ENCODE measurements around the gene ZNF541. TPM values are rescaled to one million over a fixed set of nuclear protein-coding genes. Genes with fewer than 3 reads are reported as not detected.

ZNF541 gene
- total RNA-seq, 4 donors from 2014 or later: 0.16 TPM; not detected in 3

- in situ Hi-C loops (cut with MboI; ENCODE audit: low pct_ligation_motif_present in 1 of 4, low pct_unique_long_range_greater_than_20kb in 1 of 4, low sequenced_read_pairs in 3 of 4): no loop called here
- H3K9me3 ChIP-seq: no peaks in the 10 kb centered on the region
- intact Hi-C loops (cut with DNase I; ENCODE audit: low total_unique reads): no loop called here
- H3K4me1 ChIP-seq: peaks cover 24 to 53% (median 35%) of the 10 kb centered on the region in 4 donors
- no peak overlapping the region for H3K27ac ChIP-seq
- no peaks in the 10 kb centered on the region for H3K36me3 ChIP-seq
- no peaks in the 10 kb centered on the region for H3K27me3 ChIP-seq
- 77% methylated on average over 7 of the region's 7 CpGs; no CpG with 5 or more reads in 1 of the 2 donors for WGBS, 2 donors (ENCODE audit: low coverage in 1 of 2)
- TF ChIP-seq POLR2A (IDR thresholded peaks at IDR 0.05) (no peak), CTCF (IDR thresholded peaks at IDR 0.05) (no peak), POLR2AphosphoS5 (IDR thresholded peaks at IDR 0.05) (no peak), EP300 (IDR thresholded peaks at IDR 0.05; ENCODE audit: low read depth) (no peak)
- no peak for DNase-seq
- no peak overlapping the region for H3K4me3 ChIP-seq
These were observed 42.3 kb upstream of the ZNF541 start for GRCh38 chr19:47615230-47615629.

GRCh38 chr19:47614559-47614958 is 41.6 kb upstream of the ZNF541 start:
- peaks cover 24 to 51% (median 33%) of the 10 kb centered on the region in 4 donors for H3K4me1 ChIP-seq
- intact Hi-C loops (cut with DNase I; ENCODE audit: low total_unique reads): no loop called here
- H3K9me3 ChIP-seq: no peaks in the 10 kb centered on the region
- 76 to 97% methylated on average over 6 to 10 of the region's 10 CpGs for WGBS, 2 donors (ENCODE audit: low coverage in 1 of 2)
- DNase-seq: no peak
- in situ Hi-C loops (cut with MboI; ENCODE audit: low pct_ligation_motif_present in 1 of 4, low pct_unique_long_range_greater_than_20kb in 1 of 4, low sequenced_read_pairs in 3 of 4): no loop called here
- TF ChIP-seq POLR2A (IDR thresholded peaks at IDR 0.05) (no peak), EP300 (IDR thresholded peaks at IDR 0.05; ENCODE audit: low read depth) (no peak), CTCF (IDR thresholded peaks at IDR 0.05) (no peak), POLR2AphosphoS5 (IDR thresholded peaks at IDR 0.05) (no peak)
- no peaks in the 10 kb centered on the region for H3K27me3 ChIP-seq
- H3K36me3 ChIP-seq: no peaks in the 10 kb centered on the region
- H3K4me3 ChIP-seq: no peak overlapping the region
- H3K27ac ChIP-seq: peak overlapping the region in 1 of 4 donors; percentile 61

- intact Hi-C loops (cut with DNase I; ENCODE audit: low total_unique reads) (no loop called here), in situ Hi-C loops (cut with MboI; ENCODE audit: low pct_ligation_motif_present in 1 of 4, low pct_unique_long_range_greater_than_20kb in 1 of 4, low sequenced_read_pairs in 3 of 4) (no loop called here)
- Histone ChIP-seq H3K27ac (peak overlapping the region; percentile 48 to 72 (median 58)), H3K4me3 (no peak overlapping the region), H3K36me3 (no peaks in the 10 kb centered on the region), H3K27me3 (no peaks in the 10 kb centered on the region), H3K9me3 (no peaks in the 10 kb centered on the region), H3K4me1 (peaks cover 24 to 46% (median 29%) of the 10 kb centered on the region in 4 donors)
- WGBS, 2 donors (ENCODE audit: low coverage in 1 of 2): 67% methylated on average over 3 of the region's 3 CpGs; no CpG with 5 or more reads in 1 of the 2 donors
- TF ChIP-seq POLR2AphosphoS5 (IDR thresholded peaks at IDR 0.05) (no peak), EP300 (IDR thresholded peaks at IDR 0.05; ENCODE audit: low read depth) (no peak), CTCF (IDR thresholded peaks at IDR 0.05) (no peak)
- DNase-seq: no peak
These were observed 41.0 kb upstream of the ZNF541 start for GRCh38 chr19:47614021-47614295.

- H3K9me3 ChIP-seq: no peaks in the 10 kb centered on the region
- no peaks in the 10 kb centered on the region for H3K27me3 ChIP-seq
- no peaks in the 10 kb centered on the region for H3K36me3 ChIP-seq
- in situ Hi-C loops (cut with MboI; ENCODE audit: low pct_ligation_motif_present in 1 of 4, low pct_unique_long_range_greater_than_20kb in 1 of 4, low sequenced_read_pairs in 3 of 4): no loop called here
- peaks cover 19 to 42% (median 24%) of the 10 kb centered on the region in 4 donors for H3K4me1 ChIP-seq
- intact Hi-C loops (cut with DNase I; ENCODE audit: low total_unique reads): no loop called here
- TF ChIP-seq CTCF (IDR thresholded peaks at IDR 0.05): no peak
- no peak for TF ChIP-seq POLR2A (IDR thresholded peaks at IDR 0.05)
- DNase-seq: no peak
- WGBS, 2 donors (ENCODE audit: low coverage in 1 of 2): 57 to 71% methylated on average over 2 to 14 of the region's 14 CpGs
- H3K27ac ChIP-seq: peak overlapping the region; percentile 48 to 72 (median 58)
- H3K4me3 ChIP-seq: no peak overlapping the region
These were observed 40.4 kb upstream of the ZNF541 start for GRCh38 chr19:47613165-47614020.

All from transverse colon (tissue), 4 donors.